GM19023 (cell line): Measurements from ENCODE around the gene TBC1D3D.
"Not testable (repeated sequence)": the region's sequence is repeated elsewhere in the genome, so short reads cannot be mapped to it uniquely, and the experiment has no call there.

Experiments
- ATAC-seq: cut with Tn5 transposase; IDR thresholded peaks from one replicate; pipeline ENCODE4 v1.9.1; 2021; ENCODE audit warnings: mild to moderate bottlenecking, moderate library complexity; ENCODE audit not compliant: unreplicated experiment

Gene TBC1D3D

DNA sequence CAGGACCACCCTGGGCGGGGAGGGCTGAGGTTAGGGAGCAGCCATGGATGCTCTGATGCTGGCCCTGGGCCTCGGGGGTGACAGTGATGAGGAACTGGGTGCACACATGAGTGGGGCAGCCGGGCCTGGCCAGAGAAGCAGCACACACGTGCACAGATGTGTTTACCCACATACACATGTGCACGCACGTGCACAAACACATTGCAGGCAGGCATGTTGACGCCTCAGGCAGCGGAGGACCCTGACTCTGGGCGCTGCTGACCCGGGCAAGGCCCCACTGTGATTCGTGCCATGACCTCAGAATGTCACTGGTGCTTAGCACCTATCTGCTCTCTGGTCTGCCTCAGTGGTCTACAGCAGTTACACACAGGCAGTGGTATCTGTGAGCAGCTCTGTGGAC is at the start of gene TBC1D3D:
TBC1D3D (plus strand) TSS at position 301 of the 400 bp plus-strand sequence. CDS start 1,585 bp downstream, outside the sequence.
- ATAC-seq = not testable (repeated sequence)

DNA sequence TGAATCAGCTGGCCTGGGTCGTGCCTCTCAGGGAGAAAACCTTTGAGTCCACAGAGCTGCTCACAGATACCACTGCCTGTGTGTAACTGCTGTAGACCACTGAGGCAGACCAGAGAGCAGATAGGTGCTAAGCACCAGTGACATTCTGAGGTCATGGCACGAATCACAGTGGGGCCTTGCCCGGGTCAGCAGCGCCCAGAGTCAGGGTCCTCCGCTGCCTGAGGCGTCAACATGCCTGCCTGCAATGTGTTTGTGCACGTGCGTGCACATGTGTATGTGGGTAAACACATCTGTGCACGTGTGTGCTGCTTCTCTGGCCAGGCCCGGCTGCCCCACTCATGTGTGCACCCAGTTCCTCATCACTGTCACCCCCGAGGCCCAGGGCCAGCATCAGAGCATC is 14.8 kb upstream of the TBC1D3D start, which contains the start of gene TBC1D3L:
TBC1D3L (minus strand) TSS at position 101 of the 400 bp plus-strand sequence. CDS start 1,540 bp downstream, outside the sequence.
- not testable (repeated sequence) for ATAC-seq
